ENCODE results near the gene ANKRD13D.

GRCh38 chr11:67301313-67301921 is 12.3 kb downstream of the ANKRD13D start:
- TF ChIP-seq CTCF (IDR thresholded peaks at IDR 0.05) = no peak
- TF ChIP-seq POLR2A (IDR thresholded peaks at IDR 0.05) = no peak
